GM04503 (cell line): Measurements from ENCODE around the gene PLCL1.

Source experiments
- DNase-seq: peaks from one replicate; pipeline ENCODE4 v3.0.0-alpha.2; 2012; ENCODE audit warnings: low read depth

PLCL1 gene

DNA sequence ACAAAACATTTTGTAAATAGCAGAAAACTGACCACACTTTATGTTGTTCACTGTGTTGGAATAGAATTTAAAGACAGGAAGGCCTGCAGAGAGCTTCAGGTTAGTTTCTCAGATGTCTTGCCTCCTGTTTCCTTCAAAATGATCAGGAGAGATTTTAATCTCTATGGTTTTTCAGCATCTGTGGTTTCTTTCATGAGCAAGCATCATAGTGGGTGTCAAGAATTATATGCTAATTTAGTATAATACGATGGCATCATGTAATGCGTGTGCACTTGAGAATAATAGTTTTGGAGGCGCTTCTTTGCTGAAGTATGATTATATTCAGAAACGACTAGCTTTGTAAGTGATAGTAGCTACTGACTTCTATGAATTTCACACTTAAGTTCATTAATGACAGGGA lies 149.9 kb downstream of the PLCL1 start:
- DNase-seq = no peak

DNA sequence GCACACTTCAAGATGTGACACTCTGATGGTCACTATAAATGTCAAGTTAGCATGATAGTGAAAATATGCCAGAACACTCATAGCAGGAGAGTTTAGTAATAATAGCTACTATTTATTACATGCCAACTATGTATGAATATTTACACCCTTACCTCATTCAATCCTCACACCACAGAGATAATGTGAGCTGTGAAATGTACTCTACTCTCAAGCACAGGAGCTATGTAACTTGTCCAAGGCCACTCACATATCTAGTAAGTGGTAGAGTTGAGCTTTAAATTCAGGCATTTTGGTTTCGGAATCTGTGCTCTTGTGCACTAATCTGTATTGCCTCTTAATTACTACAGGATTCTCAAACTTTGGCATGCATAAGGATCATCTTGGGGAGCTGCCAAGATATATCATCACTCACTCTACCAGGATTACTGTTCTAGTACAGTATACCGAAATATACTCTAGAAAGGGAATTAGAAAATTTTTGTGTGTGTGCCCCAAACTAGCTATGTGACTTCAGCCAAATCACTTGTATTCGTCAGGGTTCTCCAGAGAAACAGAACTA lies 154.3 kb downstream of the PLCL1 start:
- DNase-seq = no peak

DNA sequence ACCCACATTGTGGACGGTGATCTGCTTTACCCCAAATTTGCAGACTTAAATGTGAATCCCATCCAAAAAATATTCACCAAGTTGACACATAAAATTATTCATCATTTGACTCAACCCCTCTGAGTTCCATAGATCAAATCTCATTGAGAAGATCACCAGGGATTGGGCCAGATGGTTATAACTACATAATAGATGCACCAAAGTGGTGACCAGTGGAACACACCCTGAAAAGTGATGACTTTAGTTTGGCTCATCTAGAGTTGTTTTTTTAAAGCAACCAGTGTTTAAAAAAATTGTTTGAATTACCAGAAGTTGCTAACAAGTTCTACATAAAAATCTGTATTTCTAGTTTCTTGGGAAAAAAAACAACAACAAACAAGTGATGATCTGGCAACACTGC lies 155.0 kb downstream of the PLCL1 start:
- DNase-seq = no peak

DNA sequence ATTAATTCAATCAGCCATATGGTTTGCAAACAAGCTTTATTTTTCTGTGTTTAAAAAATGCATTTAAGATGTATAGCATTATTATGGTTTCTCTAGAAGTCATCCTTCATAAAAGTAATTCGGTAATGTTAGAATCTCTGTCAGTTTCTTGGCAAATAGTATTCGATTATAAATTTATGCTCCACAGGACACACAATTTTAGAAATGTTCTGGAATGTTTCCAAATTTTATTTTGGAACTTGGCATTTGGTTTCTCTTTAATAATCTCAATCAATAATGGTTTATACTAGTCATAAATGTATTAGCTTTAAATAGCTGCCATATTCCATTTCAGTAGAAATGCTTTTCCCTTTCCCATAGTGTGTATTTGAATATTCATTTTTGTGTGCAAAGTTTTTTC lies 156.4 kb downstream of the PLCL1 start:
- no peak for DNase-seq

DNA sequence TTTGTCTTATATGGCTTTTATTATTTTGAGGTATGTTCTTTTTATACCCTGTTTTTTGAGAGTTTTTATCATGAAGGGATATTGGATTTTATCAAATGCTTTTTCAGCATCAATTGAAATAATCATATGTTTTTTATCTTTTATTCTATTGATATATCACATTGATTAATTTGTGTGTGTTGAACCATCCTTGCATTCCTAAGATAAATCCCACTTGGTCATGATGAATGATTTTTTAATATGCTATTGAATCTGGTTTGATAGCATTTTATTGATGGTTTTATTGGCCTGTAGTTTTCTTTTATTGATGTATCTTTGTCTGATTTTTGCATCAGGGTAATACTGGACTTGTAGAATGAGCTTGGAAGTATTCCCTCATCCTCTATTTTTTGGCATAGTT lies 160.3 kb downstream of the PLCL1 start:
- DNase-seq = no peak

DNA sequence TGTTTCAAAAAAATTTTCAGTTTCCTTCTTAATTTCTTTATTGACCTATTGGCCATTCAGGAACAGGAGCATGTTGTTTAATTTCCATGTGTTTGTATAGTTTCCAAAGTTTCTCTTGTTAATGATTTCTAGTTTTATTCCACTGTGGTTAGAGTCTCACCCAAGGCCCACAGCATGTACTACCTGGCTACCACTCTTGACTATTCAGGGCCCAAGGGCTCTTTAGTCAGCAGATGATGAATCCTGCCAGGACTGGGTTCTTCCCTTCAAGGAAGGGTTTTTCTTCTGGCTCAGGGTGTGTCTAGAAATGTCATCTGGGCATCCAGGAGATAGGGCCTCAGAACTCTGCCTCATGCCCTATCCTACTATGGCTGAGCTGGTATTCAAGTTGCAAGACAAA lies 161.4 kb downstream of the PLCL1 start:
- no peak for DNase-seq

DNA sequence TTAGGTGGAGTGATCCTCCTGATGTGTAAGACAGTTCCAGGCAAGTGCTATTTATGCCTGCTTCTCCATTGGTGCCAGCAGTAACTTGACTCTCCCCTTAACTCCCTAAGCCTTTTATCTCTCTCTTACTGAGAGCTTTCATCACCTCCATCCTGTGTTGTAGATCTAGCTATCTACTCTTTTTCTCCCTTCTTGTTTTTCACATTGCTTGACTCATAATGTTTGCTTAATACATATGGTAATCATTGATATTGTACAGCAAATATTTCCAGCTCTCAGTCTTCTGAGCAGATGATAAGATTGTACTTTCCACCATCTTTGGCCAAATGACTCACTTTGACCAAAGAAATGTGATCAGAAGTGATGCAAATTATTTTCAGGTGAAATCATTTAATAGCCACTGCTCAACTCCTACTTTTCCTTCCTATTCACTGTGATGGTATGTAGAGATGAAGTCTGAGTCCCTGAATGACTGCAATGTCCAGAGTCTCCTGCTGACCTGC lies 165.0 kb downstream of the PLCL1 start:
- DNase-seq = peak; percentile 49

DNA sequence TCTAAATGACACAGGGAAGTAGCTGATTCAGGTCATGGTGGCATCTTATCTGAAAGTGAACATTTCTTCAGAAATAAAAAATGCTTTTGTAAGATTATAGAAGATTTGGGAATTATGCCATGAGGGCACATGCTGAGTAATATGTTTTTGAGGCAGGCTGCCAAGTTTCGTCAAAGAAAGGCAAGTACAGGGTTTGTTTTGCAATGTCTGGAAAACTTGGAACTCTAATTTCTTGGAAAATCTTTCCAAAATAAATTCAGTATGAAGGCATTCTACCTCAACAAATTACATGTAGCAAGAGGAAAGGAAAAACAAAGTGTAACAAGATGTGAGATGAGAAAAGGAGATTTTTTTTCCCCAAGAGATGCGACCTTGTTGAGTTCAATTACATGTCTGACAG lies 167.7 kb downstream of the PLCL1 start:
- DNase-seq = peak; percentile 50

DNA sequence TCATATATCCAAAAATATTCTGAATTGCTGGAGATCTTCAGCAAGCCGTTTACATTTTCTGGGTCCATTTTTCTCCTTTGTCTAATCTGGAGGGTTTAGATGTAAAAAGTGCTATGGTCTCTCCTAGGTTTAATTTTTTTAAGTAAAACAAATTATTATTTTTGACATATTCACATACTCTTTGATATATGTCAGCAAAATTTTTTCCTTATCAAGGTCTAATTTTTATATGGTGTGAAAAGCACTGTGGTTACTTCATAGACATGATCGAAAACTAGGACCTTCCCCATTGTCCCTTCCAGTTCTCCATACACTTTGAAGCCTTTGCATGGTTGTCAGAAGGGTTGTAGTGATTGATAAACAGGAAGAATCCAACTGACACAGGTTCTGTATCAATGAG lies 168.2 kb downstream of the PLCL1 start:
- DNase-seq = no peak

DNA sequence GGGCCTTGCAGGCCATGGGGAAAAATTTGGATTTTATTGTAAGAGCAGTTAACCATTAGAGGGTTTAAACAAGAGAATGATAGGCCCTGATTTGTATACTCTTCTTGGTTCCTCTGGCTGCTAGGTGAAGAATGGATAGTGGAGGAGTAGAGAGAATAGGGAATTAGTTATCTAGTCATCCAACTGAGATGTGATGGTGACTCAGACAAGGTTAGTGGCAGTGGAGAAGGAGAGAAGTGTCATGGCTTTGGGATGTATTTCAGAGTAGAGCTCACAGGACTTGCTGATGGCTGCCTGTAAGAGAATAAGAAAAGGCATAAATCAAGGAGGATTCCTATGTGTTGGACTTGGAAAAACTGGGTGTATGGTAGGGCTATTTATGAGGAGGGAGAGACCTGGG lies 169.4 kb downstream of the PLCL1 start:
- DNase-seq = no peak

DNA sequence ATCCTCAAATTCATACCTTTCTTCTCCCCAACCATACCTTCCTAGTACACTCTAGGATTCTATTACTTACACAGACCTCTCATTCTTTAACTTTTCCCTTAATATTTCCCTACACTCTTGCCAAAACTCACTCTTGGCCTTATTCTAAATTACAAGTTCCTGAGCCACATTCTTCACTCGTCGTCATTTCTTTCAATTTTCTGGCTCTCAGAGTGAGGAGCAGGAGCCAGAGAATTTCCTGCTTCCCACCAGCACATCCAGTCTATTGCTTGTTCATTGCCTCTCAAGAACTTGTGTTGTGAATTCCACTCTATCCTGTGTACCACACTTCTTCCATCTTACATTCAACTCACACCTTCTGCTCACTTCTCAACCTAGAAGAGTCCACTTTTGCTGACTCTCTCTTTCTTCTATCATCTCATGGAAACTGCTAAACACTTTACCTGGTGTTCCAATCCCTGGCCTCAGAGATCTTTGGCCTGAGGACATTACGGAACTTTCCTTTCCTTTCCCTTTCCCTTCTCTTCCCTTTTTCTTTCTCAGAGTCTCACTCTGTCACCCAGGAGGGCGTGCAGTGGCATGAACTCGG lies 171.6 kb downstream of the PLCL1 start:
- DNase-seq = no peak

DNA sequence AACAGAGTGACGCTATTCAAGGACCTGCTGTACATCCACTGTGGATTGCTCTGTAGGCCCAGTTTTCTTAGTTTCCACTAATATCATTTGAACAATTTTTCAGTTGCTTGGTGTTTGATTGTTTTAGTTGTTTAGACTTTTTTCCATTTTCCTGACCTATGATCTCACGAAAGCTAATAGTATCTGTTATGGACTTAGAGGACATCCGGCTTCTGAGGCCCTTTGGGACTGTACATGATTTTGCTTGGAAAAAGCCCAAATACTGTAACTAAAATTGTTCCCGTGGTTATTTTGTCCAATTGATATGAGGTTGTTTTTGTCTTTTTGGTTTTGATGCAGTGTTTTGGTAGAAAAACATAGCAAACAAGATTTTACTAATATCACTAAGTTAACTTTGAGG lies 174.6 kb downstream of the PLCL1 start:
- DNase-seq = no peak

DNA sequence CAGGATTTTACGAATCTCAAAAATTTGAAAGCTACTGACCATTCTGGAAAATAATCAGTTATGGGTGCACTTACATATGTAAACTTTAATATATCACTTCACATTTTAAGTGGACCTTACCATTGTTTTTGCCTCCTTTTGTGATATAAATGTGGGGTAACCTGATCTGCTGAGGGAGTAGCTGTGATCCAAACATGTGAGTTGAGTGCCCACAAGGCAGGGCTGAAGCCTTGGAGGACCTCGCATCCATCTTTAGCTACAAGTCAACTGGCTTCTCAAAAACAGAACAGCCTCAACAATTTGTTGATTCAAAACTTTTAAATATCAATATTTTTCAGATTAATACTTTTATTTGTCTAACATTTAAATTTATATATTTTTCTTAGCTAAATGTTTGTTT lies 178.2 kb downstream of the PLCL1 start:
- DNase-seq = no peak

DNA sequence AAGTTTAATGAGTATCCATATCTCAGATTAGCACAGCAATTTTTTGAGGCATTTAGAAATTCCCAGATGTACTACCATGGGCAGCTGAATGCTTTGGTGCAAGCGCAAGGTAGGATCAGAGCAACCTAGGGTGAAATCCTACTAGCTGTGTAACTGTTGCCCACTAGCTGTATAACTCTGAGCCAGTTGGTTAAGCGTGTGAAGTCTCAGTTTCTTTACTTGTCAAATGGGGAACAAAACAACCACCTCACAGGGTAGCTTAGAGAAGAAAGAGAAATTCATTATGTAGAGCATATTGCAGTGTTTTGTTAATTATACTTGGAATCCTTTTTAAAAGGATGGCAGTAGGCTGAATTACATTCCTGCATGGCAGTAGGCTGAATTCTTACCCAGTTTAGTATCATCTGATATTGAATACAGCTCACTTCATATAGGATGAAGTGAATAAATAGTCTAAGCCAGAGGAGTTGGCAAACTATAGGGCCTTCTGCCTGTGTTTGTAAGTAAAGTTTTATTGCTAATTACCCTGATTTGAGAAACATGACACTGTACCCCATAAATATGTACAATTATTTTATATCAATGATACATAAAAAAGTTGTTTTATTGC lies 180.7 kb downstream of the PLCL1 start:
- DNase-seq = no peak

DNA sequence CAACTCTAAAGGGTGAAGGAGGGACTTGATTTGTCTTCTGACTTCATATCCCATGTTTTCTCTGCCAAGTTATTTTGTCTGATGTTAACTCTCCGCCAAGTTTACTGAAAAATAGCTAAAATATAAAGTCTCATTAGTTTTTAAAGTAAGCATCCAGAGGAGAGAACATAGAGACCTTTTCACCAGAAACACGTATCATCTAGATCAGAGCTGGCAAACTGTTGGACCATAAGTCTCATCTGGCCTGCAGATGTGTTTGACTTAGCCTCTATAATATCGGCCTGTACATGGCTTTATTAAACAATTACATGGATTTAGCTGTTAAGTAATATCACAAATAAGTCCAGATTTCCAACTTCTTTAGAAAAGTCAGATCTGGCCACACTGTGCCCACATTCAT lies 182.6 kb downstream of the PLCL1 start:
- no peak for DNase-seq

DNA sequence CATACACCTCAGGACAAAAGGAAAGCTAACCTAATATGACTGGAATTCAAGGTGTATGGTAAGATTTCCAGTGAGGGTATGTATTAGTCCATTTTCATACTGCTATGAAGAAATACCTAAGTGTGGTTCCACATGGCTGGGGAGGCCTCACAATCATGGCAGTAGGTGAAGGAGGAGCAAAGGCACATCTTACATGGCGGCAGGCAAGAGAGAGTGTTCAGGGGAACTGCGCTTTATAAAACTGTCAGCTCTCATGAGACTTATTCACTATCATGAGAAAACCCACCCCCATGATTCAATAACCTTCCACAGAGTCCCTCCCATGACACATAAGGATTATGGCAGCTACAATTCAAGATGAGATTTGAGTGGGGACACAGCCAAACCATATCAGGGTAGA lies 186.0 kb downstream of the PLCL1 start:
- no peak for DNase-seq

DNA sequence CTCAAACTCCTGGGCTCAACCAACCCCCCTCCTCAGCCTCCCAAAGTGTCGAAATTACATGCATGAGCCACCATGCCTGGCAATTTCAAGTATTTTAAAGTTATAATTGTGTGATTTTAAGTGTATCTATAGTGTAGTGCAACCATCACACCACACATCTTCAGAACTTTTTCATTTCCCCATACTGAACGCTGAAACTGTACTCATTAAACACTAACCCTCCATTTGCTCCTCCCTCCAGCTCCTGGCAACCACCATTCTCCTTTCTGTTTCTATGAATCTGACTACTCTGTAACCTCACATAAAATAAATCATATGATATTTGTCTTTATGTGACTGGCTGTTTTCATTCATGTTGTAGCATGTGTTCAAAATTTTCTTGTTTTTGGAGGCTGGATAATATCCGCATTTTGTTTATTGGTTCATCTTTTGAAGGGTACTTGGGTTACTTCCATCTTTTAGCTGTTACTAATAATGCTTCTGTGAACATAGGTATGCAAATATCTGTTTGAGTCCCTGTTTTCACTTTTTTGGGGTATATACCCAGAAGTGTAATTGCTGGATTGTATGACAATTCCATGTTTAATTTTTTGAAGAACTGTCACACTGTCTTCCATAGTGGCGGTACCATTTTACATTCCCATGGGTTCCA lies 188.2 kb downstream of the PLCL1 start:
- no peak for DNase-seq

DNA sequence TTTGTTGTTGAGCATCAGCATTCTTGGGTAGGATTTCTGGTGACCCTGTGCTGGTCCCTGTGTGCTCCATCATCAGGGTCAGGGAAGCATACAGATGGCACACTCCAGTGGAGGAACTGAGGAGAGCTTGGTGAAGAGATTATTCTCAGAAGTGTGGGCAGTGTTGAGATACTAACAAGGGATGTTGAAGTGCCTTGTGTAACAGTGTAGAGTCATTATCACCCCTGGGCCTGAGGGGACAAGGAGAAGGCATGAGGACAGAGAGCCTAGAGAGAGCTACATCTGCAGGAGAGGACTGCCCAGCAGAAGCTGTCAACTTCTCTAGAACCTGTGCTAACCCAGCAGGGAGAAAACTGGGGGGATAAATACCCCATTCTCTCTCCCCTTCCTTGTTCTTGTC lies 189.0 kb downstream of the PLCL1 start:
- no peak for DNase-seq

DNA sequence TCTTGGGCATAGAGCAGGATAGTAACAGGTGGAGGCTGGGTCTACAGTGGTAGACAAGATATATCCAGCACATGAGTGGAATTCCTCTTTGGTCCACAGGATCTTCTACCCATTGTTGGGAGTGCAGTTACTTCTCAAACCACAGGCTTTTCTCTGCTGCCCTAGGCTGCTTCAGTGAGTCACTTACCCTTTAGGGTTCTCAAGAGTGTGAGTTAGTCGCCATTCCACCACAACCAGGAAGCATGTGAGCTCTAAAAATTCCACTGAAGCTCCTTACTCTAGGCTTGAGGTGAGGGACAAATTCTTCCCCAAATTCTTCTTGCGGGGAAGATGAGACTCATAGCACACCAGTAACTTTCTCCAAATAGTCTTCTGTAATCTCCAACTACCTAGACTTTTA lies 189.4 kb downstream of the PLCL1 start:
- DNase-seq = no peak

DNA sequence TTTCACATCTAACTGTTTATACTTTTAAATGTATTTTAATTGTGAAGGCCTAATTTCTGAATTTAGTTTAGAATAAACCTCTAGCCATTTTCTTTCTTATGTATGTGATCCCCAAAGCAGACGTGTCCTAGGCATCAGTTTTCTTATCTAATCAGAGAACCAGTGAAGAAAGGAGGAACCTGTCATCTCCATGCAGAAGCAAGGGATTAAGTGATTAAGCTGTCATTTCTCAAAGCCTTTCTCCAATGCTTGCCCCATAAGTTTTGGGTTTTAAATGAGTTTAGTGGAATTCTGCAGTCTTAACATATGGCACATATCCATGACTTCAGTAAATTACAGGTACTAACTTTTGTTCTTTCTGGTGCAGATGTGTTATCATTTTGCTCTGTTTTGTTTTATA lies 190.4 kb downstream of the PLCL1 start:
- no peak for DNase-seq

DNA sequence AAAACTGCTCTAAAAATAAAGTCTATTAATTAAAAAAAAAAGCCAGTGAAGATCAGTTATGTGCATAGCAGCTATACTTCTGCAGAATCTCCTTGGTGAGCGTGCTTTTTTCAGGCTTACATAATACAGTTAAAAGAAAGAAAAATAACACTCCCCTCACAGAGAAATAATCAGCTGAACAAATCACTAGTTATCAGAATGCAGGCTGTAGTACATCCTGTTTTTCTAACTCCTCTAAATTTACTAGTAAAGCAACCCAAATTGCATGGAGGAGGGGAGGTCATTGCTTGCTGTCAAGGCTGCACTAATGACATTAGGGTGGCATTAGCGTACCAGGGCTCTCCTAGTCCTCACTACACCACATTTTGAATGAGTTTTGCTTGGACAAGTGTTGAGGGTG lies 192.2 kb downstream of the PLCL1 start:
- DNase-seq = no peak

DNA sequence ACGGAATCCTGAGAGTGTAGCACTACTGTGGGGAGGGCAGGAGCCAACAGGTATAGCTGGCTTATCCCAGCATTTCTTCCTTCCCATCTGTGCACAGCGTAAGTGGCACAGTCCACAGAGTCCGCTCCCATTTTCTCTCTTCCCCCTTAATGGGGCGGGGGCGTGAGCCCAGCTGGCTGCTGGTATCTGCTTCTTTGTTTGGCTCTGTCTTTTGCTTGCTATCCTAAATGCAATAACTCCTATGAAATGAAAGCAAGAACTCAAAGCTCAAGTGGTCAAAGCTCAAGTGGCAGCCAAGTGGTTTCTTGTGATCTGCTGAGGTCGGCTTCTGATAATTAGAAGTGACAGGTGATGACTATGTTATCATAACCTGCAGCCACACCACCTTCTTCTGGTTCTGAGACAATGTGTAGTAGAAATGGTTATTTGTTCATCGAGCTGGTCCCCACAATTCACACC lies 192.7 kb downstream of the PLCL1 start:
- DNase-seq = no peak

DNA sequence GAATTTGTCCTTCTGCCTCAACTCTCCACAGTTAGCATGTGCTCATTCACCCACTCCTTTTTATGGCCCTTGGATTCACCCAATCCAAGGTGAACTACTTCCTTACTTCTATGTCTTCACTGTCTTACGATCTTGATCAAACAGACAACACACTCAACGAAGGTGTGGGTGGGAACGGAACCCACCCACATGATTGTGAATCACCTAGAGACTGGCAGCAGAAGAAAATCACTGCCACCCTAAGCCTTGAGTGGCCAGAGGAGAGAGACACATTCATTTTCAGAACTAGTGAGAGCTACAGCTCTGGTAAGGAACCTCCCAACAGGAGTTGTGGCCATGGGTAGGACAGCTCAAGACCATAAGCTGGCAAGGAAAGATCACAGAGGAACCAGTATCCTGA lies 194.3 kb downstream of the PLCL1 start:
- DNase-seq = no peak
